T-helper 2 cell treated with Interferon-gamma antibody and Interleukin-4, amounts not matched to agents 5 μg/mL and 100 μg/mL, for 36 hours (primary cell): Measurements from ENCODE around the gene SLC25A51.
"Not testable (repeated sequence)": the region's sequence is repeated elsewhere in the genome, so short reads cannot be mapped to it uniquely, and the experiment has no call there.

Experiments used
- DNase-seq: peaks from one replicate; pipeline ENCODE4 v3.0.0; 2021; ENCODE audit warnings: low spot score
- H3K27ac Mint-ChIP-seq: one replicate; pipeline ENCODE4 v1.8.0; 2021; ENCODE audit warnings: mild to moderate bottlenecking, mixed read lengths
- H3K27me3 Mint-ChIP-seq: one replicate; pipeline ENCODE4 v1.8.0; 2021; ENCODE audit warnings: low read depth, mixed read lengths
- H3K36me3 Mint-ChIP-seq: one replicate; pipeline ENCODE4 v1.8.0; 2021; ENCODE audit warnings: low read depth, mixed read lengths
- H3K4me1 Mint-ChIP-seq: one replicate; pipeline ENCODE4 v1.8.0; 2021; ENCODE audit warnings: low read depth, mixed read lengths
- H3K4me3 Mint-ChIP-seq: one replicate; pipeline ENCODE4 v1.8.0; 2022; ENCODE audit warnings: mild to moderate bottlenecking, moderate library complexity, mixed read lengths
- H3K9me3 Mint-ChIP-seq: one replicate; pipeline ENCODE4 v1.8.0; 2021; ENCODE audit warnings: mixed read lengths

Gene SLC25A51

GRCh38 chr9:37909326-37909725 lies 5.4 kb upstream of the SLC25A51 start:
- Mint-ChIP-seq H3K27me3 (no peaks in the 10 kb centered on the region), H3K9me3 (no peaks in the 10 kb centered on the region), H3K4me1 (peaks cover 12% of the 10 kb centered on the region), H3K36me3 (no peaks in the 10 kb centered on the region), H3K4me3 (no peak overlapping the region), H3K27ac (no peak overlapping the region)
- no peak for DNase-seq

- Mint-ChIP-seq H3K9me3 (no peaks in the 10 kb centered on the region), H3K36me3 (no peaks in the 10 kb centered on the region), H3K27me3 (no peaks in the 10 kb centered on the region), H3K27ac (no peak overlapping the region), H3K4me1 (peaks cover 13% of the 10 kb centered on the region), H3K4me3 (no peak overlapping the region)
- DNase-seq = no peak
Observed at GRCh38 chr9:37908698-37909186, 4.8 kb upstream of the SLC25A51 start.

DNA sequence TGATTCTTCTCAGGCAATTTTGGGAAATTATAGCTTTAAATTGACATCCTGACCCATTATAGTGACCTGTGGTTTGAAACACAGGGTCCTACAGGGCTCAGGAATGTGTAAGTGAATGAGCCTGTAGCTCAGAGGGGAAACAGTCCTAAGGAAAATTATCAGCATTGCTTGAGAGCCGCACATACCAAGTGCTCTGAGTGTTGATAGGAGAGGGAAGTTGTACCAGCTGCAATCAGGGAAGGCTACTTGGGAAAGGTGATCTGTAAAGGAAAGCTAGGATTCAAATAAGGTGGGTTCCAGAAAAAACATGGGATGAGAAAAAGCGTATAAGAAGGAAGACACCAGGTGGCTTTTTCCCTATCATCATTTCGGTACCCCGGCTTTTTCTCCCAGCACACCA lies 4.4 kb upstream of the SLC25A51 start:
- no peak overlapping the region for H3K27ac Mint-ChIP-seq
- H3K9me3 Mint-ChIP-seq = no peaks in the 10 kb centered on the region
- peaks cover 10% of the 10 kb centered on the region for H3K4me1 Mint-ChIP-seq
- no peaks in the 10 kb centered on the region for H3K27me3 Mint-ChIP-seq
- H3K4me3 Mint-ChIP-seq = no peak overlapping the region
- H3K36me3 Mint-ChIP-seq = no peaks in the 10 kb centered on the region
- DNase-seq = no peak

DNA sequence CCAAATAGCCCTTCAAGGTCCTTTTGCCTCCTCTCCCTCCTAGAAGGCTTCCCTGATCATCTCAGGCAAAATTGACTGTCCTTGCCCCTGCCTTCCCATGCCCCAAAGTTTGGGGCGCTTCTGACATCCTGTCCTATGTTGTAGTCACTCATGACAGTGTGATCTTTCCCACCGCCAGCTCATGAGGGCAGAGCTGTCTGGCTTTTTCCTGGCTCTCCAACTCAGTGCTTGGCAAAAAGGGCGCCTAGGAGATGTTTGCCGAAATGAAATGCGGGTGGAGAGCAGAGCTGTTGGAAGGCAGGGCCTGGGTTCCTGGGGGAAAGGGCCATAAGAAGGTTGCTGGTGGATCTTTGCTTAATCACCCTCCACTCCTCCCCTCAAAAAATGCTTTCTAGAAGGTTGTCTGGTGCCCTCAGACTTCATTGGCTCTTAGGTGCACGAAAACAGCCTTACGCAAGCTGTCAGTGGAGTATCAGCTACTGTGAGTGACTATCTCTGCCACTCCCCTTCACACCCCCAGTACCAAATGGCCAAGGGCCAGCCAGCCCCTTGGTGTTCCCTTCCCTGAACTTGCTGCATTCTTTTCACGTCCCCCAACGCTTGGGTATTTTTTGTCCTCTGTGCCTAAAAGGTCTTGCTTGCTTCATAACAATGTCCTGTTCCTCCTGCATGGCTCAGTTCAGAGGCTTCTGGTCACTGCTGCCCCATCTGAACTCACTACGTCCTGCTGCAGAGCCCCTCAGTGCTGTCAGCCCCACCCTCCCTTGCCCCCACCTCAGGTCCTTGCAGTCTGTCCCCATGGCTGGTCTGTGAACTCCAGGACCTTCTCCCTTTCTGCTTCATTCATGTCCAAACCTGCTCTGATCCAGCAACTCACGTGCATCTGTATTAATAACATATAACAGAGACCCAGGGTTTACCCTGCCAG lies 2.6 kb upstream of the SLC25A51 start:
- H3K9me3 Mint-ChIP-seq = no peaks in the 10 kb centered on the region
- H3K27me3 Mint-ChIP-seq = no peaks in the 10 kb centered on the region
- H3K4me1 Mint-ChIP-seq = peaks cover 21% of the 10 kb centered on the region
- peak overlapping the region; percentile 23 for H3K4me3 Mint-ChIP-seq
- DNase-seq = no peak
- H3K36me3 Mint-ChIP-seq = no peaks in the 10 kb centered on the region
- H3K27ac Mint-ChIP-seq = peak overlapping the region; percentile 56

DNA sequence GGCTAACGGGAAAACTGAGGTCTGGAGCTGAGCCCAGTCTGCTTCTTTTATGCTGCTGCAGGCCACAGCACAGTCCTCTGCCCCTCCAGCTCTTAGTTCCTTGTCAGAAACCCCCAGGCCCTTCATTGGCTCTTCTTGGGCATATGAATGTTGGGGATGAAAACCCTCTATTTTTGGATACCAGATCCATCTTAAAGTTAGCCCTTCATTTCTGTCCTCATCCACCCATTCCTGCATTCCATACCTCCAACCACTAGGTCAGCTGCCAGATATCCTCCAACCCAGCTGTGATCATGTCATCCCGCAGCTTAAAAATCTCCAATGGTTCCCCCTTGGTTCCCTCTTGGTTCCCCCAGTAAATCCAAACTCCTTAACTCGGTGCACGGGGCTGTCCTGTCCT lies 1.8 kb upstream of the SLC25A51 start:
- Mint-ChIP-seq H3K36me3 (peaks cover 2% of the 10 kb centered on the region), H3K27me3 (no peaks in the 10 kb centered on the region), H3K4me3 (peak overlapping the region; percentile 23), H3K4me1 (peaks cover 21% of the 10 kb centered on the region), H3K27ac (no peak overlapping the region), H3K9me3 (no peaks in the 10 kb centered on the region)
- no peak for DNase-seq

GRCh38 chr9:37905131-37905505 lies 1.2 kb upstream of the SLC25A51 start:
- Mint-ChIP-seq H3K27ac (peak overlapping the region; percentile 8), H3K36me3 (peaks cover 4% of the 10 kb centered on the region), H3K27me3 (no peaks in the 10 kb centered on the region), H3K4me3 (peak overlapping the region; percentile 90), H3K4me1 (peaks cover 21% of the 10 kb centered on the region), H3K9me3 (no peaks in the 10 kb centered on the region)
- DNase-seq = no peak

DNA sequence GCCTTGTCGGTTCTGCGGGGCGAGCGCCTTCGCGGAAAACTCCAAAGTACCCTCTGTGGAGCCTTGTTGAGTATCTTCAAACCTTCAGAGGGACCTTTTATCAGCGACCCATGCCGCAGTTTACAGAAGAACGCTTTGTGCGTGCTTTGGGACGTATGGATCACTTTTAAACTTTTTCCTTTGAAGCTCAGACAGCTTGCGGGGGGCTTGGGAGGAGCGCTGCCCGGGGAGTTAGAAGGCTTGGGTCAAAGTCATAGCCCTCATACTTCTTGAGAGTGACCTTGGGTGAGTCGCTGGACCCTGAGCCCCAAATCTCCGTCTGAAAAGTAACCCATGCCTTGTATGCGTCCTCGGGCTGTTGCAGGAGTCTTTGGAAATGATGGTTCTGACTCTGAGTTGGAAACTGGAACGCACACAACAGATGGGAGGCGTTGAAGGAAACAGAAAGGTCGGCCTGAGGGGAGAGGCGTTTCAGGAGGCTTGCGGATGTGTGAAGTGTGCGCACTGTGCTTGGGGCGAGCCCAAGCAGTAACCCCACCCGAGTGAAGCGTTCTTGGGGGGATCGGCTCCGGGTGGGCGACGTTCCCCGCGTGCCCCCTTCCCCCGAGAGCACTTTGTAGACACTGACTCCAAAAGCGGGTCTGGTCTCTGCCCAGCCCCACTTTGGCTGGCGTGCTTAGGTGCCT lies 661 bp upstream of the SLC25A51 start:
- H3K4me3 Mint-ChIP-seq = peak overlapping the region; percentile 90
- H3K36me3 Mint-ChIP-seq = peaks cover 4% of the 10 kb centered on the region
- no peaks in the 10 kb centered on the region for H3K27me3 Mint-ChIP-seq
- no peaks in the 10 kb centered on the region for H3K9me3 Mint-ChIP-seq
- peaks cover 21% of the 10 kb centered on the region for H3K4me1 Mint-ChIP-seq
- H3K27ac Mint-ChIP-seq = peak overlapping the region; percentile 93
- no peak for DNase-seq

DNA sequence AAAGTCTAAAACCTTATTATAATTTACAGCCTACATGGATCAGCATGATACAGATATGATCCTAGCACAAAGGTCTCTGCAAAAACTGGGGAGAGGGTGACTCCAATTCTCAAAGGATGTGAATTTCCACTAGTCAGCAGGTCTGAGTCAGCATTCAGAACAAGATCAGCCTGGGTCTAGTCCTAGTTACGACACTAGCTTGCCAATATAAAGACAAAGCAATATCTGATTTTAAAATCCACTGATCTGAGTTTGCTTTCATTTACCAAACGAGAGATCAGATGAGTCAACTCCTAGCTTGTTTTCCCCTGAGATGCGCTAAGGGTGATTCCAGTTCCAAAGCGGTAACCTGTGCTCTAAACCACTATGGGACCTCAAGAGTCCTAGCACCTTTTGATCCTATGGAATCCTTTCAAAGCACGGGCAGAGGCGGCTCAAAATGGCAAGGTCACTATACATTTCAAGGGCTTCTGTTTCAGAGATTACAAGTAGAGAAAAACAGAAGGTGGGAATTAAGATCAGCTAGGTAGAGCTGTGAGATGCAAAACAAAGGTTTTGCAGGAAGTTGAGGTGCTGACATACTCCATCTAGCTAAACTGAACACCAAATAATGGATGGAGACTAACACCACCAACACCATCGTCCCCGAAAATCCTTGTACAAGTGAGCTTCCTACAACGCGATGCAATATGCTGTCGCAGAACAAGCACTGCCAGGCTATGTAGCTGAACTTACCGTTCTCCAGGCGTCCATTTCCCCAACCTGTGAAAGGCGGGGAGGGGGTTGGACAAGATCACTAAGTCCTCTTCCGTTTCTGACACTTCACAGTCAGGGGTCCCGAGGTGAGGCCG lies 906 bp downstream of the SLC25A51 start:
- peak; percentile 40 for DNase-seq
- Mint-ChIP-seq H3K4me3 (peak overlapping the region; percentile 90), H3K4me1 (peaks cover 21% of the 10 kb centered on the region), H3K27ac (peak overlapping the region; percentile 93), H3K36me3 (peaks cover 10% of the 10 kb centered on the region), H3K27me3 (no peaks in the 10 kb centered on the region), H3K9me3 (no peaks in the 10 kb centered on the region)

GRCh38 chr9:37902131-37902530 lies 1.8 kb downstream of the SLC25A51 start:
- Mint-ChIP-seq H3K27me3 (no peaks in the 10 kb centered on the region), H3K4me1 (peaks cover 23% of the 10 kb centered on the region), H3K36me3 (peaks cover 15% of the 10 kb centered on the region), H3K27ac (no peak overlapping the region), H3K4me3 (peak overlapping the region; percentile 15), H3K9me3 (no peaks in the 10 kb centered on the region)
- no peak for DNase-seq

- H3K4me1 Mint-ChIP-seq = peaks cover 13% of the 10 kb centered on the region
- peaks cover 38% of the 10 kb centered on the region for H3K36me3 Mint-ChIP-seq
- no peaks in the 10 kb centered on the region for H3K27me3 Mint-ChIP-seq
- no peak overlapping the region for H3K4me3 Mint-ChIP-seq
- DNase-seq = no peak
- no peaks in the 10 kb centered on the region for H3K9me3 Mint-ChIP-seq
- no peak overlapping the region for H3K27ac Mint-ChIP-seq
Observed at GRCh38 chr9:37899041-37899440, 4.9 kb downstream of the SLC25A51 start.

DNA sequence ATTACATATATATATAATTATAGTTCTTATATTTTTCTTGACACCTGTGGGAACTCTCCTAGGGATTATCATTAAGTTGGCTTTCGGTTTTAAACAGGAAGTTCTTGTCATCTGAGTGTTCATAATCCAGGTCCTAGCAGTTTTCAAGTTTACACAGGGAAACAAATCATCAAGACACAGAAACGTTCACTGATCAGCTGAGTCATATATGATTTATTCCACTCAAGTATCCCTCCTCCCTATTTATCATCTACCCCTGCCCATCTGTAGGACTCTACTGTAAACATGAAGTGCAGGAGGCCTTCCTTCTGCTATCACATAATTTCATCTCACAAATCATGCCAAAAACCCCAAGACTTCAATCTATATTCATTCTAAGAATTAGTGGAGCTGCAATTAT lies 6.3 kb downstream of the SLC25A51 start:
- DNase-seq = no peak
- H3K27me3 Mint-ChIP-seq = no peaks in the 10 kb centered on the region
- no peak overlapping the region for H3K27ac Mint-ChIP-seq
- peaks cover 8% of the 10 kb centered on the region for H3K4me1 Mint-ChIP-seq
- peaks cover 47% of the 10 kb centered on the region for H3K36me3 Mint-ChIP-seq
- no peak overlapping the region for H3K4me3 Mint-ChIP-seq
- no peaks in the 10 kb centered on the region for H3K9me3 Mint-ChIP-seq

- DNase-seq = no peak
- H3K9me3 Mint-ChIP-seq = no peaks in the 10 kb centered on the region
- H3K27ac Mint-ChIP-seq = no peak overlapping the region
- peaks cover 62% of the 10 kb centered on the region for H3K36me3 Mint-ChIP-seq
- H3K4me3 Mint-ChIP-seq = no peak overlapping the region
- no peaks in the 10 kb centered on the region for H3K4me1 Mint-ChIP-seq
- no peaks in the 10 kb centered on the region for H3K27me3 Mint-ChIP-seq
Observed at GRCh38 chr9:37892063-37892462, 11.9 kb downstream of the SLC25A51 start.

DNA sequence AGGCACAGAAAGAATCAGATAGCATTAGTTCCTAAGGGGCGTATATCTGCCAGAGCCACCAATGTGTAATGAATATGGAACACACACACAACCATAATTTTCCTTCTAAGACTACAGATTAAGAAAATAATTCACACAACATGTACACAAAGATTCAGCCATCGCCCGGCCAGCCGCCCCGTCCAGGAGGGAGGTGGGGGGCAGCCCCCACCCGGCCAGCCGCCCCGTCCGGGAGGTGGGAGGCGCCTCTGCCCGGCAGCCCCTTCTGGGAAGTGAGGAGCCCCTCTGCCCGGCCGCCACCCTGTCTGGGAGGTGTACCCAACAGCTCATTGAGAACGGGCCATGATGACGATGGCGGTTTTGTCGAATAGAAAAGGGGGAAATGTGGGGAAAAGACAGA lies 12.9 kb downstream of the SLC25A51 start:
- not testable (repeated sequence) for H3K9me3 Mint-ChIP-seq, H3K27ac Mint-ChIP-seq, H3K4me3 Mint-ChIP-seq, H3K4me1 Mint-ChIP-seq, DNase-seq, H3K27me3 Mint-ChIP-seq
- peaks cover 55% of the 10 kb centered on the region for H3K36me3 Mint-ChIP-seq
